Activated CD4-positive, alpha-beta T cell treated with anti-CD3 and anti-CD28 coated beads, Interleukin-2, amount 50 U/mL, for 16 hours (primary cell): Measurements from ENCODE around the gene MED28.
A peak's percentile ranks its signal among the peaks of the same experiment; 100 is the strongest.
"Not testable (repeated sequence)": the region's sequence is repeated elsewhere in the genome, so short reads cannot be mapped to it uniquely, and the experiment has no call there.

Experiments used
- DNase-seq: peaks from one replicate; pipeline ENCODE4 v3.0.0-alpha.2; 2020

Gene MED28

GRCh38 chr4:17619416-17620105 is 5.1 kb downstream of the MED28 start:
- no peak for DNase-seq

GRCh38 chr4:17623451-17624001 is 9.1 kb downstream of the MED28 start:
- DNase-seq = no peak

- no peak for DNase-seq
Observed at GRCh38 chr4:17624821-17625220, 10.4 kb downstream of the MED28 start.

- DNase-seq = no peak
Observed at GRCh38 chr4:17630228-17630627, 15.8 kb downstream of the MED28 start.

GRCh38 chr4:17633600-17633999 is 19.2 kb downstream of the MED28 start:
- no peak for DNase-seq

GRCh38 chr4:17635056-17635455 is 20.6 kb downstream of the MED28 start:
- DNase-seq = no peak

- no peak for DNase-seq
Observed at GRCh38 chr4:17636341-17636695, 21.9 kb downstream of the MED28 start.

- DNase-seq = peak; percentile 70
Observed at GRCh38 chr4:17636696-17637622, 22.5 kb downstream of the MED28 start.

GRCh38 chr4:17639136-17639535 is 24.7 kb downstream of the MED28 start:
- DNase-seq = no peak

- DNase-seq = no peak
Observed at GRCh38 chr4:17642398-17642783, 27.9 kb downstream of the MED28 start.

- DNase-seq = no peak
Observed at GRCh38 chr4:17646693-17647092, 32.3 kb downstream of the MED28 start.

GRCh38 chr4:17647176-17647806 is 32.9 kb downstream of the MED28 start:
- no peak for DNase-seq

- DNase-seq = no peak
Observed at GRCh38 chr4:17647927-17648326, 33.5 kb downstream of the MED28 start.

- DNase-seq = no peak
Observed at GRCh38 chr4:17650406-17650805, 36.0 kb downstream of the MED28 start.

GRCh38 chr4:17654701-17655100 is 40.3 kb downstream of the MED28 start:
- DNase-seq = no peak

GRCh38 chr4:17657090-17657489 is 42.6 kb downstream of the MED28 start:
- DNase-seq = no peak

- no peak for DNase-seq
Observed at GRCh38 chr4:17657849-17658248, 43.4 kb downstream of the MED28 start.

- DNase-seq = not testable (repeated sequence)
Observed at GRCh38 chr4:17659196-17659595, 44.8 kb downstream of the MED28 start.

- DNase-seq = peak; percentile 7
Observed at GRCh38 chr4:17662694-17663093, 48.3 kb downstream of the MED28 start.

GRCh38 chr4:17664755-17665154 is 50.3 kb downstream of the MED28 start:
- peak; percentile 10 for DNase-seq

GRCh38 chr4:17665346-17665745 is 50.9 kb downstream of the MED28 start:
- DNase-seq = no peak

- DNase-seq = no peak
Observed at GRCh38 chr4:17665852-17666251, 51.4 kb downstream of the MED28 start.

GRCh38 chr4:17667253-17667652 is 52.8 kb downstream of the MED28 start:
- DNase-seq = no peak
